ENCODE results near the gene COL19A1.
A peak's percentile ranks its signal among the peaks of the same experiment; 100 is the strongest.

Gene COL19A1

GRCh38 chr6:70208235-70208790, 342.0 kb downstream of the COL19A1 start:
- DNase-seq (ENCODE audit: low read depth): no peak
- no peak overlapping the region for H3K4me3 ChIP-seq (ENCODE audit: low read depth, low read length)
- no peak for TF ChIP-seq CTCF (IDR thresholded peaks at IDR 0.05; ENCODE audit: insufficient read depth, low read depth, low read length, missing control alignments)

- peak; percentile 3 for TF ChIP-seq CTCF (IDR thresholded peaks at IDR 0.05; ENCODE audit: insufficient read depth, low read depth, low read length, missing control alignments)
- no peak overlapping the region for H3K4me3 ChIP-seq (ENCODE audit: low read depth, low read length)
- no peak for DNase-seq (ENCODE audit: low read depth)
These were observed 344.1 kb downstream of the COL19A1 start for GRCh38 chr6:70210462-70210861.

GRCh38 chr6:70215460-70216108, 349.2 kb downstream of the COL19A1 start:
- no peak for DNase-seq (ENCODE audit: low read depth)
- H3K4me3 ChIP-seq (ENCODE audit: low read depth, low read length): no peak overlapping the region
- no peak for TF ChIP-seq CTCF (IDR thresholded peaks at IDR 0.05; ENCODE audit: insufficient read depth, low read depth, low read length, missing control alignments)

- TF ChIP-seq CTCF (IDR thresholded peaks at IDR 0.05; ENCODE audit: insufficient read depth, low read depth, low read length, missing control alignments): no peak
- H3K4me3 ChIP-seq (ENCODE audit: low read depth, low read length): no peak overlapping the region
- no peak for DNase-seq (ENCODE audit: low read depth)
These were observed 350.4 kb downstream of the COL19A1 start for GRCh38 chr6:70216767-70217166.

- no peak for DNase-seq (ENCODE audit: low read depth)
- H3K4me3 ChIP-seq (ENCODE audit: low read depth, low read length): no peak overlapping the region
- TF ChIP-seq CTCF (IDR thresholded peaks at IDR 0.05; ENCODE audit: insufficient read depth, low read depth, low read length, missing control alignments): no peak
These were observed 353.7 kb downstream of the COL19A1 start for GRCh38 chr6:70219943-70220613.

- TF ChIP-seq CTCF (IDR thresholded peaks at IDR 0.05; ENCODE audit: insufficient read depth, low read depth, low read length, missing control alignments): peak; percentile 50
- DNase-seq (ENCODE audit: low read depth): peak; percentile 23
- H3K4me3 ChIP-seq (ENCODE audit: low read depth, low read length): no peak overlapping the region
These were observed 354.8 kb downstream of the COL19A1 start for GRCh38 chr6:70221025-70221714.

Data from GM12865 (cell line).